HCT116 (cell line): ENCODE results near the gene MALSU1. TPM values are rescaled to one million over a fixed set of nuclear protein-coding genes. Genes with fewer than 3 reads are reported as not detected.

Experiments used
- ATAC-seq: fragments of 200-7000 bp; cut with Tn5 transposase; 2 replicates; pipeline ENCODE4 v1.9.1; 2020; ENCODE audit warnings: mild to moderate bottlenecking, moderate library complexity
- BruUV-seq: library from RNA; stranded (reverse); fragments of 400-500 nt; replicated peaks from 2 replicates; lab custom pipeline; 2021; lab: Mats Ljungman, UMichigan
- CTCF ChIA-PET: fragments of 300-600 bp; sonication (Branson Sonifier 250); formaldehyde crosslinking; loops from one replicate; lab custom pipeline; 2021; ENCODE audit warnings: antibody characterized with exemption; lab: Charles Lee
- POLR2A ChIA-PET: fragments of 300-600, 350-600 bp; sonication (Branson Sonifier 250); formaldehyde crosslinking; loops from one replicate; lab custom pipeline; 2021; ENCODE audit warnings: antibody characterized with exemption; lab: Charles Lee
- RAD21 ChIA-PET, 2 experiments: fragments of 300-600 bp; sonication (Branson Sonifier 250); formaldehyde crosslinking; loops; one replicate each; lab custom pipeline; 2023; ENCODE audit warnings: low total read pairs in 2 of 2; ENCODE audit not compliant: uncharacterized antibody in 2 of 2, unreplicated experiment in 2 of 2, low non-redundant PET in 1 of 2; lab: Charles Lee
- DNase-seq: peaks from one replicate; pipeline ENCODE4 v3.0.0-alpha.2; 2010; ENCODE audit warnings: low read depth, low spot score
- H2AFZ ChIP-seq: fragments of 200-600 bp; shearing (Covaris generic), sonication (generic); 2 replicates; pipeline ENCODE4 v1.6.1; 2017; ENCODE audit warnings: low read depth, mixed run types, mixed read lengths, antibody characterized with exemption, low read length; ENCODE audit not compliant: poor library complexity, severe bottlenecking
- H3K27ac ChIP-seq: 2 replicates; pipeline ENCODE4 v1.5.1; 2012; ENCODE audit warnings: low read depth, low read length
- H3K27me3 ChIP-seq: fragments of 200-600 bp; sonication (generic); 2 replicates; pipeline ENCODE4 v1.6.1; 2016; ENCODE audit warnings: mixed run types, low read length, mixed read lengths; ENCODE audit not compliant: insufficient read depth
- H3K36me3 ChIP-seq, 2 experiments: fragments of 200-500 bp in 1 of 2; fragments of 200-600 bp in 1 of 2; sonication (Bioruptor generic) in 1 of 2; sonication (generic) in 1 of 2; 2 replicates each; pipeline versions ENCODE4 v1.5.1 to v1.6.1; 2014 to 2016; ENCODE audit warnings: low read length in 2 of 2, inconsistent platforms in 1 of 2, mixed read lengths in 1 of 2, mixed run types in 1 of 2; ENCODE audit not compliant: insufficient read depth in 2 of 2, control insufficient read depth in 1 of 2
- H3K4me1 ChIP-seq, 2 experiments: fragments of 200-600 bp in 1 of 2; sonication (generic) in 1 of 2; 2 replicates each; pipeline versions ENCODE4 v1.5.1 to v1.6.1; 2012 to 2017; ENCODE audit warnings: low read length in 2 of 2, inconsistent platforms in 1 of 2, mild to moderate bottlenecking in 1 of 2, mixed read lengths in 1 of 2, mixed run types in 1 of 2, moderate library complexity in 1 of 2; ENCODE audit not compliant: insufficient read depth in 2 of 2, control insufficient read depth in 1 of 2
- H3K4me2 ChIP-seq: fragments of 200-600 bp; sonication (generic); 2 replicates; pipeline ENCODE4 v1.6.1; 2017; ENCODE audit warnings: mixed run types, low read length, mixed read lengths
- H3K4me3 ChIP-seq, 2 experiments: fragments of 200-600 bp in 1 of 2; sonication (generic) in 1 of 2; replicated peaks in 1 of 2; 2 replicates each; pipeline ENCODE4 v1.5.1; 2011 to 2016; ENCODE audit warnings: low read length in 2 of 2, control low read depth in 1 of 2, low read depth in 1 of 2, mild to moderate bottlenecking in 1 of 2, mixed read lengths in 1 of 2, mixed run types in 1 of 2
- H3K79me2 ChIP-seq: fragments of 200-600 bp; sonication (generic); 2 replicates; pipeline ENCODE4 v1.6.1; 2017; ENCODE audit warnings: mild to moderate bottlenecking, mixed run types, low read length, moderate library complexity, mixed read lengths; ENCODE audit not compliant: insufficient read depth
- H3K9ac ChIP-seq: fragments of 200-600 bp; sonication (generic); 2 replicates; pipeline ENCODE4 v1.6.1; 2016; ENCODE audit warnings: low read length, mixed read lengths
- H3K9me2 ChIP-seq: fragments of 200-600 bp; sonication (generic), shearing (Covaris generic); 2 replicates; pipeline ENCODE4 v1.6.1; 2017; ENCODE audit warnings: mixed run types, mild to moderate bottlenecking, moderate library complexity; ENCODE audit not compliant: insufficient read depth
- H3K9me3 ChIP-seq, 2 experiments: fragments of 200-500 bp in 1 of 2; fragments of 200-600 bp in 1 of 2; sonication (Bioruptor generic) in 1 of 2; sonication (generic) in 1 of 2; 2 replicates each; pipeline ENCODE4 v1.6.1; 2014 to 2017; ENCODE audit warnings: low read length in 2 of 2, mixed read lengths in 2 of 2, inconsistent platforms in 1 of 2, low read depth in 1 of 2, mild to moderate bottlenecking in 1 of 2, mixed run types in 1 of 2, moderate library complexity in 1 of 2; ENCODE audit not compliant: control insufficient read depth in 1 of 2, insufficient read depth in 1 of 2
- H4K20me1 ChIP-seq: fragments of 200-600 bp; sonication (generic), shearing (Covaris generic); 2 replicates; pipeline ENCODE4 v1.6.1; 2017; ENCODE audit warnings: mixed run types, mild to moderate bottlenecking, moderate library complexity; ENCODE audit not compliant: insufficient read depth
- EGR1 ChIP-seq: IDR thresholded peaks from 2 replicates; pipeline ENCODE4 v1.6.1; 2012; ENCODE audit warnings: low read depth
- ELF1 ChIP-seq: IDR thresholded peaks from 2 replicates; pipeline ENCODE4 v1.6.1; 2012; ENCODE audit warnings: low read depth, borderline replicate concordance
- EZH2phosphoT487 ChIP-seq: fragments of 200-600 bp; IDR thresholded peaks from 2 replicates; pipeline ENCODE4 v1.6.1; 2018; ENCODE audit warnings: antibody characterized with exemption, borderline replicate concordance
- FOSL1 ChIP-seq: IDR thresholded peaks from 2 replicates; pipeline ENCODE4 v1.6.1; 2012; ENCODE audit warnings: low read depth
- JUND ChIP-seq: IDR thresholded peaks from 2 replicates; pipeline ENCODE4 v1.6.1; 2012
- POLR2A ChIP-seq: IDR thresholded peaks from 2 replicates; pipeline ENCODE4 v1.7.0; 2011; ENCODE audit warnings: borderline replicate concordance; ENCODE audit not compliant: insufficient read depth, insufficient read length; ENCODE audit errors: extremely low read depth
- POLR2AphosphoS5 ChIP-seq: IDR thresholded peaks from 2 replicates; pipeline ENCODE4 v1.6.1; 2011; ENCODE audit warnings: mild to moderate bottlenecking, low read depth, low read length, moderate library complexity
- RAD21 ChIP-seq: IDR thresholded peaks from 2 replicates; pipeline ENCODE4 v1.6.1; 2012; ENCODE audit warnings: low read depth, mild to moderate bottlenecking
- SP1 ChIP-seq: IDR thresholded peaks from 2 replicates; pipeline ENCODE4 v1.6.1; 2012; ENCODE audit warnings: low read depth
- SRF ChIP-seq: IDR thresholded peaks from 2 replicates; pipeline ENCODE4 v1.6.1; 2012; ENCODE audit warnings: low read depth
- YY1 ChIP-seq: IDR thresholded peaks from 2 replicates; pipeline ENCODE4 v1.6.1; 2011; ENCODE audit warnings: low read length, low read depth, moderate library complexity, mild to moderate bottlenecking; ENCODE audit not compliant: insufficient replicate concordance; ENCODE audit errors: extremely low read depth
- ZFX ChIP-seq: fragments of 450-650 bp; IDR thresholded peaks from 2 replicates; pipeline ENCODE4 v1.6.1; 2017
- intact Hi-C: fragments of 100-400 bp; cut with micrococcal nuclease; formaldehyde crosslinking; loops from 2 replicates; pipeline ENCODE4 v1.10.0; 2022
- total RNA-seq: library from RNA; stranded (reverse); gene quantifications from one replicate; pipeline ENCODE4 v1.2.1, GENCODE V29; 2021; ENCODE audit not compliant: unreplicated experiment
- TF ChIP-seq, protein P1 (sequence below): IDR thresholded peaks from 2 replicates; pipeline ENCODE4 v1.6.1; 2011; ENCODE audit warnings: mild to moderate bottlenecking, low read length, moderate library complexity; ENCODE audit not compliant: insufficient replicate concordance; ENCODE audit errors: extremely low read depth

Gene MALSU1
- total RNA-seq, 1 experiment from 2014 or later: 105 TPM

DNA sequence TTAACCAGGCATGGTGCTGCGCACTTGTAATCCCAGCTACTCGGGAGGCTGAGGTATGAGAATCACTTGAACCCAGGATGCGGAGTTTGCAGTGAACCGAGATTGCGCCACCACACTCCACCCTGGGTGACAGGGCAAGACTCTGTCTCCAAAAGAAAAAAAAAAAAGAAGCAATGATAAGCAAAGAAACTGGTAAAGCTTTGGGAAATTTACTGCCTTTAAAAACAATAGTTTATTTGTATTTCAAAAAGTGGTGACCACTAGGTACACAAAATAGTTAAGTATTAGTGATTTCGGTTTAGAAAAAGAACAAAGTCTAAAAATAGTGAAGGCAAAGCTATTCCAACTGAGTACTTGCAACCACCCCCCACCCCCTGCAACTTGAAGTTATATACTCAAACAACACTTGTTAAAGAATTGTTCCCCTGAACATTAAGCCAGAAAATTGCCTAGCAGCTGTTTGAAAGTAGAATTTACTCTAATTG, 37.7 kb downstream of the MALSU1 start:
- Histone ChIP-seq H2AFZ (no peak overlapping the region), H3K4me2 (no peak overlapping the region), H3K27me3 (no peaks in the 10 kb centered on the region), H3K36me3 (peaks cover 37 to 63% of the 10 kb centered on the region in 2 experiments), H3K9me3 (peaks cover 0 to 8% of the 10 kb centered on the region in 2 experiments; a peak in 1 of 4 replicates), H3K9ac (no peak overlapping the region), H3K9me2 (no peaks in the 10 kb centered on the region), H3K4me1 (peaks cover 50 to 57% of the 10 kb centered on the region in 2 experiments), H3K79me2 (peaks cover 9% of the 10 kb centered on the region; the same call in 1 of the 2 replicates), H4K20me1 (peaks cover 7% of the 10 kb centered on the region; the same call in 1 of the 2 replicates), H3K27ac (no peak overlapping the region), H3K4me3 (no peak overlapping the region)
- ChIA-PET RAD21 (no interaction called here), CTCF (interaction anchor here (1.3 kb wide), 1 partner anchor 13 kb away, joined by 4 read pairs; no protein-coding TSS in a partner anchor), POLR2A (interaction anchor here (0.7 kb wide), 1 partner anchor 13 kb away, joined by 3 read pairs; no protein-coding TSS in a partner anchor)
- TF ChIP-seq SRF (no peak), POLR2A (no peak), RAD21 (no peak), FOSL1 (no peak), POLR2AphosphoS5 (no peak), SP1 (no peak), ZFX (no peak), YY1 (no peak), EGR1 (no peak), EZH2phosphoT487 (no peak), JUND (no peak), ELF1 (no peak)
- TF ChIP-seq, protein P1, sequence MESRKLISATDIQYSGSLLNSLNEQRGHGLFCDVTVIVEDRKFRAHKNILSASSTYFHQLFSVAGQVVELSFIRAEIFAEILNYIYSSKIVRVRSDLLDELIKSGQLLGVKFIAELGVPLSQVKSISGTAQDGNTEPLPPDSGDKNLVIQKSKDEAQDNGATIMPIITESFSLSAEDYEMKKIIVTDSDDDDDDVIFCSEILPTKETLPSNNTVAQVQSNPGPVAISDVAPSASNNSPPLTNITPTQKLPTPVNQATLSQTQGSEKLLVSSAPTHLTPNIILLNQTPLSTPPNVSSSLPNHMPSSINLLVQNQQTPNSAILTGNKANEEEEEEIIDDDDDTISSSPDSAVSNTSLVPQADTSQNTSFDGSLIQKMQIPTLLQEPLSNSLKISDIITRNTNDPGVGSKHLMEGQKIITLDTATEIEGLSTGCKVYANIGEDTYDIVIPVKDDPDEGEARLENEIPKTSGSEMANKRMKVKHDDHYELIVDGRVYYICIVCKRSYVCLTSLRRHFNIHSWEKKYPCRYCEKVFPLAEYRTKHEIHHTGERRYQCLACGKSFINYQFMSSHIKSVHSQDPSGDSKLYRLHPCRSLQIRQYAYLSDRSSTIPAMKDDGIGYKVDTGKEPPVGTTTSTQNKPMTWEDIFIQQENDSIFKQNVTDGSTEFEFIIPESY: no peak
- DNase-seq (no peak), ATAC-seq (no peak)
- intact Hi-C loops: no loop called here
- no TSS peak for BruUV-seq
